22Rv1 (cell line): ENCODE data around the gene MTMR2.

Source experiments
- CTCF ChIP-seq: fragments of 450-650 bp; IDR thresholded peaks from 2 replicates; pipeline ENCODE4 v1.5.1; 2017; ENCODE audit warnings: mild to moderate bottlenecking
- ZFX ChIP-seq: fragments of 450-650 bp; IDR thresholded peaks from 2 replicates; pipeline ENCODE4 v1.6.1; 2017; ENCODE audit warnings: antibody characterized with exemption, borderline replicate concordance

DNA sequence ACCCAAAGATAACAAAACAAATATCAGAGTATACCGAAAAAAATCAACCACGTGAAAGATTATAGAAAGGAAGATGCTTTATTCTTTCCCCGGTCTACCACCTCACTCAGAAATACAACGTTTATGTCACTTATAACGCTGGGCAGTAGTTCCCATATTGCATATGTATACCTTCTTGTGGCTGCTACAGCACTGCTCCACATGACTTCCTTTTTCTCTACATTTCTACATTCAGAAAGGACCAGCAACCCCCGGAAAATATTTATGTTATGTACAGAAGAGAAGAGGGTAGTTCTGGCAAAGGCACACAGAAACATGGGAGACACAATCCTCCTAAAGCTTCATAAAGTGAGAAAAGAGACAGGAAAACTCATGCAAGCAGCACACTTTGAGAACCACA lies 56.8 kb downstream of the MTMR2 start:
- TF ChIP-seq CTCF (no peak), ZFX (no peak)
